Ishikawa (cell line): ENCODE measurements around the gene MAMSTR.
A peak's percentile ranks its signal among the peaks of the same experiment; 100 is the strongest.

Experiments
- CEBPB ChIP-seq: IDR thresholded peaks from 2 replicates; pipeline ENCODE4 v1.6.1; 2012
- CREB1 ChIP-seq: IDR thresholded peaks from 2 replicates; pipeline ENCODE4 v1.6.1; 2012; ENCODE audit warnings: low read depth
- EGR1 ChIP-seq: IDR thresholded peaks from 2 replicates; pipeline ENCODE4 v1.6.1; 2012
- EP300 ChIP-seq: IDR thresholded peaks from 2 replicates; pipeline ENCODE4 v1.6.1; 2012; ENCODE audit warnings: borderline replicate concordance
- FOXM1 ChIP-seq: IDR thresholded peaks from 2 replicates; pipeline ENCODE4 v1.6.1; 2012; ENCODE audit warnings: low read depth, borderline replicate concordance
- NFIC ChIP-seq: IDR thresholded peaks from 2 replicates; pipeline ENCODE4 v1.6.1; 2012
- RAD21 ChIP-seq: IDR thresholded peaks from 2 replicates; pipeline ENCODE4 v1.6.1; 2012; ENCODE audit warnings: low read depth
- REST ChIP-seq: IDR thresholded peaks from 2 replicates; pipeline ENCODE4 v1.6.1; 2012; ENCODE audit warnings: low read depth, mild to moderate bottlenecking
- TAF1 ChIP-seq: IDR thresholded peaks from 2 replicates; pipeline ENCODE4 v1.6.1; 2012; ENCODE audit warnings: low read depth, mild to moderate bottlenecking
- TCF12 ChIP-seq: IDR thresholded peaks from 2 replicates; pipeline ENCODE4 v1.6.1; 2012; ENCODE audit warnings: low read depth
- TEAD4 ChIP-seq: IDR thresholded peaks from 2 replicates; pipeline ENCODE4 v1.6.1; 2012
- USF1 ChIP-seq: IDR thresholded peaks from 2 replicates; pipeline ENCODE4 v1.6.1; 2012
- YY1 ChIP-seq: IDR thresholded peaks from 2 replicates; pipeline ENCODE4 v1.6.1; 2012; ENCODE audit warnings: low read depth
- ZBTB7A ChIP-seq: IDR thresholded peaks from 2 replicates; pipeline ENCODE4 v1.6.1; 2012; ENCODE audit warnings: low read depth
- TF ChIP-seq, protein P1 (sequence below): IDR thresholded peaks from 2 replicates; pipeline ENCODE4 v1.6.1; 2012

Gene MAMSTR

GRCh38 chr19:48745208-48745995 is 25.9 kb upstream of the MAMSTR start:
- no peak for TF ChIP-seq CEBPB
- no peak for TF ChIP-seq EGR1
- TF ChIP-seq USF1: no peak
- TF ChIP-seq NFIC: no peak
- TF ChIP-seq YY1: no peak
- no peak for TF ChIP-seq TCF12
- TF ChIP-seq TAF1: no peak
- TF ChIP-seq FOXM1: no peak
- TF ChIP-seq EP300: no peak
- no peak for TF ChIP-seq TEAD4
- TF ChIP-seq, protein P1, sequence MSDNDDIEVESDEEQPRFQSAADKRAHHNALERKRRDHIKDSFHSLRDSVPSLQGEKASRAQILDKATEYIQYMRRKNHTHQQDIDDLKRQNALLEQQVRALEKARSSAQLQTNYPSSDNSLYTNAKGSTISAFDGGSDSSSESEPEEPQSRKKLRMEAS: no peak
- TF ChIP-seq REST: no peak
- TF ChIP-seq RAD21: no peak
- TF ChIP-seq ZBTB7A: no peak
- TF ChIP-seq CREB1: no peak

GRCh38 chr19:48742096-48742495 is 22.6 kb upstream of the MAMSTR start:
- TF ChIP-seq USF1: no peak
- TF ChIP-seq ZBTB7A: no peak
- TF ChIP-seq CREB1: no peak

DNA sequence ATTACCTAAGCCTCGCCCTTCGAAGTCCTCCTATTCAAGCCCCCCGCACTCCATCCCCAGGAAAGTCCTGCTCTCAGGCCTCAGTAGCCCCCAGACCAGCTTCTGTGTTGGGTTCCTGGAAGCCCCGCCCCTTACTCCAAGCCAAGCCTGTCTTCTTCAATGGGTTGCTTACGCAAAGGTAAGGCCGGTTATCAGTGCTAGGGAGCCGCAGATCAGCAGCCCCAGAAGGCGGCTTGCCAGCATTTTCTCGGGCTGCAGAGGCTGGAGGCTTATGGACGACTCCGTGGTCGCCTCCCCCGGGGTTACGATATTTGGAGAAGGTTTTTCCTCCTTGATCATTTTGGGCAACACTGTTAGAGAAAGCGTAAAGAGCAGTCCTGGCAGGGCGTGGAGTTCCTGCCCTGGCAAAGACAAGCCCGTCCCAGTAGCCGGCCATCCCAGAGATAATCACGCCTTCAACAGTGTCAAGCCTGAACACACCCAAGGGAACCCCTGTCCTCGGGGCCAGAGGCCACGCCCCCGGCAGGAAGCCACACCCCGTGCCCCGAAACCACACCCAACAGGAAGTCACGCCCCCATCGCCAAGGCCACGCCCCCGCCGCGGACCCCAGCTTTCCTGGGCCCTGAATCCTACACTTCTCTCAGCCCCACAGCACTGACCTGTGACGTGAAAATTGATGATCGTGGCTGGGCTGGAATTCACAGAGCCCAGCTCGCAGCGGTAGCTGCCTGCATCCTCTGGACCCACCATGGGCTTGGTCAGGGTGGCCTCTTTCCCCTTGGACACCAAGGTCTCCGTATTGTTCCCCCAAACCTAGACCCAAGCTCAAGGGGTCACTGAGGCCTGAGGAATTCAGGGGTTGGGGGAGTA is 21.8 kb upstream of the MAMSTR start:
- peak; percentile 29; the same call in 1 of the 2 replicates for TF ChIP-seq USF1
- TF ChIP-seq, protein P1: no peak

GRCh38 chr19:48740164-48740972 is 20.8 kb upstream of the MAMSTR start, which contains the start of gene RASIP1:
Gene RASIP1 (minus strand): TSS chr19:48740610. CDS start chr19:48740282, 328 bp downstream.
- TF ChIP-seq FOXM1: no peak
- no peak for TF ChIP-seq TAF1
- TF ChIP-seq CEBPB: no peak

DNA sequence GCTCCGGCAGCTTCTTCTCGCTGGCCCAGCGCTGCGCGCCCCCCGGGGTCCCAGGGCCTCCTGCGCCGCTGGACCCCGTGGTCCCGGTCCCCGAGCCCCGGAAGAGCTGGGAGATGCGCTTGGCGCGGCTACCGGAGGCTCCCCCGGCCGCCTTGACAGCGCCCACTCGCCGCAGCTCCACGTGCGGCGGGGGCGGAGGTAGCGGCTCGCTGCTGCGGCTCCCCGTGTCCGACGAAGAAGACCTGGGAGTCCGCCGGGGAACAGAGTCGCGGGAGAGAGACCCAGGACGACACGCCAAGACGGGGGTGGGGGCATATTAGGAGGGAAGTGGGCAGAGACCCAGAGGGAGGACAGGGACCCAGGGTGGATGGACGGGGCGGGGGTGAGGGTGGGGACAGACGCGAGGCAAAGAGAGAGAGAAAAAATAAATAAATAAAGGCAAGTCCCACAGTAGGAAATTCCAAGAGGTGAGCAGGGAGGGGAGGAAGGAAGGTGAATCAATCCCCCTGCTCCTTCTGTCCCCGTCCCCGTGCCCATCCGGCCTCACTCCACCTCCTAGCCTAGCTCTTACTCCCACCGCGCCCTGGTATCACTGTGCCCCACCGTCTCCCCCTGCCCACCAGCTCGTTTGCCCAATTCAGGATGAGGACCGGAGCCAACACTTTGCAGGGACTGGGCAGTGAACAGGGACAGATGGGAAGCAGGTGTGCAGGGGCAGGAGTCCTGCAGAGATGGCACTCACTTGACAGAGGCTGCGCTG is 20.1 kb upstream of the MAMSTR start:
- TF ChIP-seq ZBTB7A (peak; percentile 69; the same call in 1 of the 2 replicates), TEAD4 (no peak)

DNA sequence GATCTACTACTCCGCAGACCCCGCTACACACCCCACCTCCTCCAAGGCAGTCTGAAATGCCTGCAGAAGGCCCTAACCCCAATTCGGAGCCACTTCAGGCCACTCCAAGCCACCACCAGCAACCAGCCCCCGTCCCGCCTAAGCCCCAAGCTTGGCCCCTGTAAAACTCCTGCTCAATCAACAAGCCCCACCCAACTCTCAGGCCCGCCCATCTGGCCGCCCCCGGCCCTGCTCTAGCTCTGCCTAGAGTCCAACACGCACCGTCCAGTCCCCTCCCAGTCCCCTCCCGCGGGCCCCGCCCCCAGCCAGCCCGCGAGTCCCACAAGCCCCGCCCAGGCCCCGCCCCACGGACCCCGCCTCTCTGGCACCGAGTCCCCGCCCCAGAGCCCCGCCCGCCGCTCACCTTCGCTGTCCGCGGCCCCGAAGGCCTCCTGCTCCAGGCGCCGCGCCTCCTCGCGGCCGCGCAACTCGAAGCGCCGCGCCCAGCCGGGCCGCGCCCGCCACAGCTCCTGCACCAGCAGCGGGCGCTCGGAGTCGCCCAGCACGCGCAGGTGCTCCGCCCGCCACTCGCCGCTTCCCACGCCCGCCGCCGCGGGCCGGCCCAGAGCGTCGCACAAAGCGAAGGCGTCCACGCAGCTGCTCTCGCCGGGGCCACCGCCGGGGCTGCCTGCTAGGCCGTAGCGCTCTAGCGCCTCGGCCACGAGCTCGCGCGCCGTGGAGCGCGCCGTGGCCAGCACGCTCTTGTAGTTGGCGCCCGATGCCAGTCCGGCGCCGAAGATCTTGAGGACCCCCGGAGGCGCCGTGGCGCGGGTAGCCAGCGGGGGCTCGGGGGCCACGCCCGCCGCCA is 19.3 kb upstream of the MAMSTR start:
- TF ChIP-seq TCF12 (peak; percentile 40; the same call in 1 of the 2 replicates), TEAD4 (no peak), ZBTB7A (no peak), NFIC (no peak), EGR1 (no peak), FOXM1 (no peak), TAF1 (no peak), USF1 (no peak), CEBPB (no peak), YY1 (no peak), CREB1 (no peak), RAD21 (peak; percentile 11; the same call in 1 of the 2 replicates), EP300 (no peak), REST (no peak)
- TF ChIP-seq, protein P1: peak; percentile 98
